ENCODE results near the gene TTC7B.

Gene TTC7B

GRCh38 chr14:90587918-90588317 is 228.3 kb downstream of the TTC7B start:
- DNase-seq, result no peak

GRCh38 chr14:90587252-90587910 is 228.8 kb downstream of the TTC7B start:
- DNase-seq, result no peak

- no peak for DNase-seq
Observed at GRCh38 chr14:90585106-90585505, 231.1 kb downstream of the TTC7B start.

- DNase-seq, result no peak
Observed at GRCh38 chr14:90583916-90584605, 232.2 kb downstream of the TTC7B start.

GRCh38 chr14:90583427-90583826 is 232.8 kb downstream of the TTC7B start:
- DNase-seq, result no peak

GRCh38 chr14:90582166-90582565 is 234.1 kb downstream of the TTC7B start:
- no peak for DNase-seq

GRCh38 chr14:90581745-90582144 is 234.5 kb downstream of the TTC7B start:
- no peak for DNase-seq

- DNase-seq, result no peak
Observed at GRCh38 chr14:90580377-90581335, 235.6 kb downstream of the TTC7B start.

- no peak for DNase-seq
Observed at GRCh38 chr14:90579816-90580215, 236.4 kb downstream of the TTC7B start.

GRCh38 chr14:90579088-90579487 is 237.1 kb downstream of the TTC7B start:
- no peak for DNase-seq

- DNase-seq, result no peak
Observed at GRCh38 chr14:90578283-90578985, 237.8 kb downstream of the TTC7B start.

GRCh38 chr14:90577661-90578282 is 238.5 kb downstream of the TTC7B start:
- DNase-seq, result no peak

GRCh38 chr14:90576981-90577660 is 239.1 kb downstream of the TTC7B start:
- DNase-seq, result no peak

- DNase-seq, result no peak
Observed at GRCh38 chr14:90576581-90576980, 239.6 kb downstream of the TTC7B start.

- DNase-seq, result no peak
Observed at GRCh38 chr14:90575781-90576180, 240.4 kb downstream of the TTC7B start.

GRCh38 chr14:90575336-90575735 is 240.9 kb downstream of the TTC7B start:
- DNase-seq, result no peak

GRCh38 chr14:90574188-90575131 is 241.8 kb downstream of the TTC7B start:
- DNase-seq, result no peak

- no peak for DNase-seq
Observed at GRCh38 chr14:90573385-90574105, 242.7 kb downstream of the TTC7B start.

- no peak for DNase-seq
Observed at GRCh38 chr14:90572441-90573150, 243.6 kb downstream of the TTC7B start.

All from SIG-M5 (cell line).